HG03159 (cell line): ENCODE data around the gene BBOX1.

Experiments
- ATAC-seq: cut with Tn5 transposase; IDR thresholded peaks from one replicate; pipeline ENCODE4 v1.9.1; 2021; ENCODE audit warnings: mild to moderate bottlenecking, moderate library complexity; ENCODE audit not compliant: unreplicated experiment

The BBOX1 gene

DNA sequence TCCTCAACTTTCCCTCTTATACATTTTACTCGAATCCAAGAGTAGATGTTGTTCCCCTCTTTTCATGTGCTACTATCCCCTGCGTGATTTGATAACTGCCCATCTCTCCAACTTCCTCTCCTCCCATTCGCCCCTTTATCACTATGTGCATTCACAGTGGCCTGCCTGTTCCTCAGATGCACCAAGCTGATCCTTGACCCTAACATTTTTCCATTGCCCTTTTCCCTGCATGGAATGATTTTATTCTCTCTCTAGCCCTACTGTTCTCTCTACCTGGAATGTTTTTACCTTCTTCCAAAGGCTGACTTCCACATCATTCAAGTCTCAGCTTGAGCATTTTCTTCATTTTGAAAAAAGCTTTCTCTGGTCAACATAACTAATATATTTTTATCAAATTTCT, 15.8 kb upstream of the BBOX1 start:
- ATAC-seq: no peak

DNA sequence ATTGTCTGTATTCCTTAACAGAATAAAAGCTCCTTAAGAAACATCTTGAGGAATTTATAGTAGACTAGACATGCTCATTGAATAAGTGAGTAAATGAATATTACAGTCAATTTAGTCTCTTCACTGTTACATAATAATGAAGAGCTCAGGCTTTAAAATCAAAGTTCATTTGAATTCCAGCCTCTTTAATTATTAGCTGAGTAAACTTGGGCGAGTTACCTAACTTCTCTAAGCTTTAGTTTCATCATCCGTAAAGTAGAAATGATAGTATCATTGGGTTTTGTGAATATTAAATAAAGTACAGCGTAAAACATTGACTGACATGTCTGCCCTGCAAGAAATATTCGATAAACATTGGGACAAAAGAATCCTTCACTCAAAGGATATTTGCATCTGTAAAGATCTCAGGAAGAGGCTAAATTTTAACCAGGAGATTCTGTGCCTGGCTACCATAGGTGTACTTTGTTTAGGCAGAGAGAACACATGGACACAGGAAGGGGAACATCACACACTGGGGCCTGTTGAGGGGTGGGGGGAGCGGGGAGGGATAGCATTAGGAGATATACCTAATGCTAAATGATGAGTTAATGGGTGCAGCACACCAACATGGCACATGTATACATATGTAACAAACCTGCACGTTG, 15.2 kb upstream of the BBOX1 start:
- no peak for ATAC-seq

DNA sequence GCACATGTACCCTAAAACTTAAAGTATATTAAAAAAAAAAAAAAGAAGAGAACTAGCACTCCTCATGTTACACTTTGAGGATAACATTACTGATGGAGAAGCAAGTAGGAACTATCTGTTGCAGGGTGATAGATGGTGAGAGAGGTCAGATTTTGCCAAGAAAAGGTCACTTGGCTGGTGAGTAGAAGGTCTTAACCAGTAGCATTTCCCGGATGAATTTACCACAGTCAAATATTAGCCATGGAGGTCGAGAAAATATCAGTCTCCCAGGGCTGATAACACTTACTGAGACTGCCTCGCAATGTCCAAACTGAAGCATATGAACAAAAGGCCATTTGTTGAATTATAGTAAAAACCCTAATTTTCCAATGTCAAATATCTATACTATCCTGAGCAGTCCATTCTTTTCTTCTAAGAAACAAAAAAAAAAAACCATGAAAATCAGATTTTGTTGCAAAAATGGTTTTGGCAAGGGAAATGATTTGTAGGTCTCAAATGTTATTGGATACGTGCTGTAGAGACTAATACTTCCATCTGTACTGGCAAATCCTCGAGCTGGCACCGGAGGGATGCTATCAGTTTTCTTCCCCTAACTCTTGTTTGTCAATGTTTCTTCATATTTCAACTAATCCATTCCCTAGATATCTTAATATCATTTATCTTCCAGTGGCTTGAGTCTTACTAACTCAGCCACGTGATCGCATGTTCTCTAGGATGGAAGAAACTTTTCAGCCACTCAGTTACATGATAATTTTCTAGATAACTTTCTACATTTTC, 14.5 kb upstream of the BBOX1 start:
- ATAC-seq: no peak

DNA sequence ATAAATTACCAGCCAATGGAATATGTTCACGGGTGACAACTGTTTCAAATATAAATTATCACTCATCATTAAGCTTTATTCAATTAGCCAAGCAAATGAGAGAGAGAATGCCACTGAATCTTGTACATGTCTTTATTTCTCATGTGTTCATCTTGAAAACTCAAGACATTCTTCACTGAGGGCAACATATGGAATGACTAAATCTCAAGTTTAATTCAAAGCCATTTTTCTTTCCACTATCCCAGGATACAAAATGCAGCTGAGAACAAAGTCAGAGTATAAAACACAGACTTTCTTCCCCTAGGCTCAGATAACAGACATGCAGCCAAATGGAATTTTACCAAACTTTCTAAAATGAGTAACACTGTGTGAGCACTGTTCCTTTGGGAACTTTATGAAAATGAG, 12.1 kb upstream of the BBOX1 start:
- ATAC-seq: no peak

DNA sequence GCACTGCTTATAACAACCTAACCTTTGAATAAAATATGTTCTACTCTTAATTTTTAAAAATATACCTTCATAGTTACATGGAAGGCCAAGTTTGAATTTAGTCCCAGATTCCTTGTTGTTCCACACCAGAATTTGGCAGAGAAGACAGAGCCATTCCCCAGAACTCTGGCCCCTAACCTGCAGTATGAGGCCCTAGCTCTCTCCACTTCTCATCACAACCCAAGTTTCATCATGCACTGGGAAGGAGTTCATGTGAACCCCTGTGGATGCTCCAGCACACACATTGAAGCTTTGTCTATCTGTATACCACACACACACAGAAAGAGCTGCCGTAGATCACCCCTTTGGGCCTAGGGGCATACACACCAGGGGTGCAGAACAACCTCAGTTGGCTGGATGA, 10.6 kb upstream of the BBOX1 start:
- no peak for ATAC-seq

DNA sequence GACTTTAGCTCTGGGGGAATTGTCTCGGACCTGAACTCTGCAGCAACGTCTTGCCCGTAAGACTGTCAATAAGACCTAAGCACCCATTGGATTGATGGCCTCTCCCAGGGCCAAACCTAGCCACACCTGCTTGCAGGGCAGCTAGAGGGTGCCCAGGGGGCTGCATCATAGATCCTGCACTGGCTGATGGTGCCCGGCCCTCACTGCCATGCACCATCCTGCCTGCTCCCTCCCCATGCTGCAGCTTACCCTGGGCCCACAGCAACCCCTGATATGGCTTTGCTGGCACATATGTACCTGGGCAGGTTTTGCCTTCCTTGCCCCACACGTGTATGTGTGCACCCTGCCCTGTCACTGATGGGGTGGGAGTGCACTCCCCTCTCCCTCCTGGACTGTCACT, 8.9 kb upstream of the BBOX1 start:
- ATAC-seq: no peak

DNA sequence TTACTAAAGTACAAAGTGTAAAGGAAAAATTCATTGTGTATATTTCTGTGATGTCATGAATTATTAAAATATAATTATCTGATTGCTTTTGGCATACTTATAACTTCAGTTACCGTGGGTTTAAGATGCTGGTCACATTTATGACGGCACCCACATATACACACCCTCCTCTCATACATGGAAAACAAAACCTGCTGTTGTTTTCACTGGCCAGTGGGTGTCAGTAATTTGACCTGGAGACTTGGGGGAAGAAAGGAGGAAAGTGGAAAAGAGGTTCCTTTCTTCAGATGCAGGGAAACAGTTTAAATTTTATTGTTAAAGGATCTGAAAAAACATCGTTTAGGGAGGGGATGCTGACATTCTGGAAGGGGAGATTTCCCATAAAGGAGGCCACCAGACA, 742 bp upstream of the BBOX1 start:
- ATAC-seq: no peak

DNA sequence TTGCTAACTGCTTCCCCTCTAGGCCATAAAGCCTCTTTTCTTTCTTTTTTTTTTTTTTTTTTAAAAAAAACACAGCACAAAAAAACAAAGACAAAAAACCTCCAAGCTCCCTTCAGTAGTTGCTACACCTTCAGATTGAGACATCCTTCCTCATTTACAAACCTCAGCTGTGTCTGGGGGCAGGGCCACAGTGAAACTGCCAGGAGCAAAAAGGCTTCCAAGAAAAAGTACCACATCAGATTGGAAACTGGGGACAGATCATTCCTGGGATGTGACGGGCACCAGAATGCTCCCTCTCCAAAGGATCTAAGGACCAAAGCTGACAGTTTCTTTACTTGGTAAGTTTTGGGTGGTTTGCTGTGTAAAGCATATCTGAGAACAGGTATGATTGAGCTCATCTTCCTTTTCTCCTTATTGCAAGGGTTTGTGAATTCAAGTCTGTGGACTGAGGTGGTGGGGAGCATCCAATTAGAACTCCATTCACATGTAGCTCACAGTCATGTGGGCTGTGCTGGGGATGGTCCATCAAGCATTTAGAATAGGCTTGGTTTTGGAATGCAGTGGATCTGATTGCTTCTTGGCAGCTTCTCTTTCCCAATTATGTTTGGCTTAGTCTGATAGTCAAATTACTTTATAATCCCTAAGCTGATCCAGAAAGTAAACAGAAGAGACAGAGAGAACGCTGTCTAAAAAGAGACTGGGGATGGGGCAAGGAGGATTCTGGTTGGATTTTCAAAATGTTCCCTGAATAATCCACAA, 705 bp downstream of the BBOX1 start:
- ATAC-seq: no peak

DNA sequence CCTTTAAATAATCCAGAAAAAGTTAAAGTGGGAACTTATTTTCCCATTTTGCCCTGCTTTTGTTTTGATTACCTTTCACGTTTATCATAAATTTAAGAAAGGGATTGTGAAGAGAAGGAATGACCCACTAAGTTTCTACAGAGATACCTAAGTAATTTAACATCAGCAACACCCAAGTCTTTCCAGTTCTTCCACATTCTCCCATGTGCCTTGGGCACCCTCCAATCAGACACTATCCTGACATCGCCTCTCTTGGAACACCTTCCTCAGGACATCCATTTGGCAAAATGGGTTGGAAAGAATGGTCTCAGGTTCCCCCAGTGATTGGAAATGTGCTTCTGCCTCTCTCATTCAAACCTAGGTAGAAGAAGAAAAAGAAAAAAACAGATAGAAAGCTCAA, 6.3 kb downstream of the BBOX1 start:
- ATAC-seq: no peak

DNA sequence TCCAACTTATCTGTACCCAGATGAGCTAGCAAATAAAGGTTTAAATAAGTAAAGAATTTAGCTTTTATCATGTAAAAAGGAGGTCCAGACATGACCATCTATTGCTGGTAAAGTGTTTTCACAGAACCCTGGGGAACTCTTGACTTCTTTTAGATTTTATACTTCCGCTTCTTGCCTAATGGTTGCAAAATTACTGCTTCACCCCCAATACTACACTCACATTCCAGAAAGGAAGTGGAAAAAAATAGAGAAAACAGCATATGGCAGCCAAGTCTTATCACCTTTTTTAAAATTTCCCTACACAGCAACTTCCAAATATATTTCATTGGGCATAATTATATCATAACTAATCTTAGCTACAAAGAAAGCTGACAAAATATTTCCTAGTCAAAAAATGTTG, 12.1 kb downstream of the BBOX1 start:
- no peak for ATAC-seq

DNA sequence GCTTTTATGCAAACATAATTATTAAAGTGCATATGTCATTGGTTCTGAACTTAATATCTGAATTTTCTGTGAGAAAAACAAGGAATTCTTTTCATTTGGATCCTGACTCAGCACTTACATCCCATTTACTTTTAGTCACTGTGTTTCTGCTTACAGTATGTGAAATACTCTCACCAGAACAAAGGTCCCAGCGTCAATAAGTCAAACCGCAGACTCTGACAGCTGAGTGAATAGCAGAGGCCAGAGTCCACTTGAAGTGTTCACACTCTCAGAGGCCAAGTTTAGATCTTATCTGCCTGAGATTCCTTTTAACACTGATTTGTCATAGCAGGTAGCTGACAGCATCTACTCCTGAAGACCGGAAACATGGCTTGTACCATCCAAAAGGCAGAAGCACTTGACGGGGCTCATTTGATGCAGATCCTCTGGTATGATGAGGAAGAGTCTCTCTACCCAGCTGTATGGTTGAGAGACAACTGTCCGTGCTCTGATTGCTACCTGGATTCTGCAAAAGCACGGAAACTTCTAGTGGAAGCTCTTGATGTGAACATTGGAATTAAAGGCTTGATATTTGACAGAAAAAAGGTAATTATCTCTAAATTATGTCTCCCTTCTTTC, 14.6 kb downstream of the BBOX1 start:
- no peak for ATAC-seq

DNA sequence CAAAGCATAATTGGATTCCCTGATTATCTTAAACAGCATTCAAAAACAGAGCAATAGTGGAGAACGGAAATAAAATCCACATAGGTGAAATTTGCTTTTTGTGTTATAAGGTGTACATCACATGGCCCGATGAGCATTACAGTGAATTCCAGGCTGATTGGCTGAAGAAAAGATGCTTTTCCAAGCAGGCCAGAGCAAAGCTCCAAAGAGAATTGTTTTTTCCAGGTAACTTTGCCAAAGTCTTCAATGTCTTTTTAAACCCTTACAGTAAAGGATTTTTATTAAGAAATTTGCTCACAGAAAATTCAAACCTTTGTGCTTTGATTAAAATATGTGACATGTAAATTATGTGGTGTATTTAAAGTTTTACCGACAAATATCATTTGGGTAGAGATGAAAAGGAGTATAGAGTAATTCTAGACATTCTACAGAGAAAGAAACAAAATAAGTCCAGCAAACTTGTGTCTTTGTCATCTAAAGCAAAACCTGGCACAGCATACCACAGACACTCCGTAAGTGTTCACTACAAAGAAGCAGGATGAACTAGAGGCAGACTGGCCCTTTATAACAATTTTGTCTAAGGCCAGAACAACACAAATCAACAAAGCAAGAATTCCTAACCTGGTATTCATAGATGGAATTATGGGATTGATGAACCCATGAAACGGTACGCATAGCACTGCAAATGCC, 16.6 kb downstream of the BBOX1 start:
- ATAC-seq: no peak

DNA sequence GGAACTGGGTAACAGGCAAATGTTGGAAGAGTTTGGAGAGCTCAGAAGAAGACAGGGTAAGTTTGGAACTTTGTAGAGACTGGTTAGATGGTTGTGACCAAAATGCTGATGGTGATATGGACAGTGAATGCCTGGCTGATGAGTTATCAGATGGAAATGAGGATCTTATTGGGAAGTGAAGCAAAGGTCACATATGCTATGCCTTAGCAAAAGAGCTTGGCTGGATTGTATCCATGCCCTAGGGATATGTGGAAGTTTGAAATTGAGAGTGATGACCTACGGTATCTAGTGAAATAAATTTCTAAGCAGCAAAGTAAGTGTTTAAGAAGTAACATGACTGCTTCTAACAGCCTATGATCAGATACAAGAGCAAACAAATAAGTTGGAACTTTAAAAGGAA, 17.8 kb downstream of the BBOX1 start:
- ATAC-seq: no peak

DNA sequence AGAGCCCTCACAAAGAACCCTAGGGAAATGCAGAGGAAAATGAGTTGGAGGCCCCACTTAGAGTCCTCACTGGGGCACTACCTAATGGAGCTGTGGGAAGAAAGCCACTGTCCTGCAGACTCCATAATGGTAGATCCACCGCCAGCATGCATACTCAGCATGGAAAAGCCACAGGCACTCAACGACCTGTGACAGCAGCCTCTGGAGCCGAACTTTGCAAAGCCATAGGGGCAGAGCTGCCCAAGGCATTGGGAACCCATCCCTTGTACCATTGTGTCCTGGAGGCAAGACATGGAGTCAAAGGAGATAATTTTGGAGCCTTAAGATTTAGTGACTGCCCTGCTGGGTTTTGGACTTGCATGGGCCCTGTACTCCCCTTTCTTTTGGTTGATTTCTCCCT, 18.8 kb downstream of the BBOX1 start:
- ATAC-seq: no peak

DNA sequence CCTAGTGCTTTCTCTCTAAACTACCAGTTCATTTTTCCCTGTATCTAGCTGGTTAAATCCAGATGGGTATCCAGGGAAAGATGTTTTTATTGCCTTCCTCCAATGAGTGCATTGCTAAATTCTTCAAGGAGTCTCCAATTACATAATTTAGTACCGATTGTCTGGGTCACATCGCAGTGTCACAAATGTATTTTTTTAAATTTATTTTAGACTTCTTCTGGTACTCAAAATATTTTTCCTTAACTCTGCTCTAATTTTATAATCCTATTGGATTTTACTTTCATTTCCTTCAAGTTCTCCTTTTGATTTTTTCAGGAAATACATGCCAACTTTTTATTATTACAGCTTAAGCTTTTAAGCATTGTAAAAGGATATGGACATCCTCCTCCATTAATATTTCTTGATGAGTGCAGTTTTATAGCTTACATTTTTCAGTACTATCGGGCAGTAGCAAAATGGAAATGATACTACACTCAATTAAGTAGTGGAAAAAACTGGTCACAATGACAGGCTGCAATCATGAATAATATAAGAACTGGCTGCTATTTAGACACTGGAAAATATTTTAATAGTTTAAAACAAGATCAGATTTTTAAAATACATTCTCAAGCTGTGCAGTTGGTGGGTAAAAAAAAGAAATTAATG, 20.3 kb downstream of the BBOX1 start:
- no peak for ATAC-seq

DNA sequence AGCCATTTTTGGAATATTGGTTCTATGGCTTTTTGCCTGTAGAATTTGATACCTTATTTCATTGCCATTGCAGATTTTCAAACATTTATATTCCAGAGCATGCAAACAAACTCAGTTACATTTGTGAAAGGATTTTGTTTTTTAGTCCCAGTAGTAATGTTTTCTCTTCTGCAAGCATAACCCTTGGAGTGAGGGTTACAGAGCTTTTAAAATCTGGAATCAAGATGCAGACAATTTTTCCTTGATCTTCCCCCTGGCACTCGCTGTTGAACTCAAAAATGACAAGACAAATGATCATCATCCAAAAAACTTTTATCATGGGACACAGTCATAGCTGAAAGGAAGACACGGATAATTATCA, 20.8 kb downstream of the BBOX1 start:
- no peak for ATAC-seq

DNA sequence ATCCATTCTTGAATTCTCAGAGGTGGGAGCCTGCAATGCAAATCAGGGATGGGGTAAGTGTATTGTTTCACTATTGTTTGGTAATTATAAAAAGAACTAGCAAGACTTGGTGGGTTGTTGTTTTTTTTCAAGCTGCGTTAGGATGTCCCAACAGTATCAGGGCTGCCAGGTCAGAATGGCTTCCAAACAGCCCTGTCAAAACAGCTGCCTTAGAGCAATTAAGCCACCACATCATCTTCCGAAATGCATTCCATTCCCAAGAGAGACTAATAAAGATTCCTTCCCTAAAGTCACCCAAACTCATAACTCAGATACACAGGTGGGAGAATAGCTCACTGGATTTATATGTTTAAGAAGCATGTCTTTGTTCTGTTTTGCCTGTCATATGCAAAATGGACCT, 23.5 kb downstream of the BBOX1 start:
- no peak for ATAC-seq

DNA sequence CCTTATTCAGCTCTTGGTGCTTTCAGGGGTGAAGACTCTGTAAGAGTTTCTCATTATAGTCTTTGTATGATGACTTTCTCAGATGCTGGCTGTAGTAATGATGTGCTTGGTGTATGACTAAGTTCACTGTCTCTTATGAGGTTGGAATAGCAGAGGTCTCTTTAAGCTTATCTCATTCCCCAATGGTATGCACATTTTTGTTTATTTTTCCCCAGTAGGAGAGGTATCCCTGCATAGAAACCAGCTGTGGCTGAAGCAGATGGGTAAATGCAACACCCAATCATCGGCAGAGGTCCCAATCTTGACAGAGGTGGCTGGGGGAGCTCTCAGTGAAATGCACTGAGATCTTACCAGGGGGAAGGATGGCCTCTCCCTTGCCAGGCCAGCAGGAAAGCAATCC, 34.6 kb downstream of the BBOX1 start:
- no peak for ATAC-seq

DNA sequence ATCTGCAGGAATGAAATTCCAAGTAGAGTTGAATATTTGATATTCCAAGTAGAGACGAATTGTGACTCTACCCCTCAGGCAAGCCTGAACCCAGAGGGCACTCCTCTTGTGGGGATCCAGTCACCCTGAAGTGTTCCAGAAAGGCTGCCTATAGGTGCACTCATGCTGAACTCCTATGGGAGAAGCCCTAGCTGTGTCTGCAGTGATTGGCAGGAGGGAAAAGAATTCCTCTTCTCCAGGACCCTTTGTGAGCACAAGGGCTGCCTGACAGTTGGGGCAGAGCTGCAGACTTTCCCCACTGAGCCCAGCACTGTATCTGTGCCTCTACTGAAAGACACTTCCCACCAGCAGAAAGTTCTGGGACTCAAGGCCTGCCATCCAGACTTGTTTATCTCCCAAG, 35.0 kb downstream of the BBOX1 start:
- no peak for ATAC-seq

DNA sequence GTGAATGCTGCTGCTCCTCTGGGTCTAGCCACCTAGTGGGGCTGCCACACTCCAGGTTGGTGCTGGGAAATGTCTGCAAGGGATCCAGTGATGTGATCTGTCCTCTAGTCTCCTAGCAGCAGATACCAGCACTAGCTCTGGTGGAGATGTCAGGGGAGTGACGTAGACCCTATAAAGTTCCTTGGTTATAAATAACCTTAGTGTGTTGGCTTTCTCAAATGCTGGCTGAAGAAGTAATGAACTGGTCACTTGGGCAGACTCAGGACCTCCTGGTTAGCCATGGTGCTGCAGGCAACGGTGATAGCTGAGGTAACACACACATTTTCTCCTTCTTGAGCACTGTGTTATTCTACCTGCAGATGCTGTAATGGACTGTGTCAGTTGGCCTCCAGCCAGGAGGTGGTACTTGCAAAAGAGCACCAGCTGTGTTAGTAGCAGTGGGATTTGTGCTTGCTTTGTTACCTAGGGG, 35.5 kb downstream of the BBOX1 start:
- ATAC-seq: no peak

DNA sequence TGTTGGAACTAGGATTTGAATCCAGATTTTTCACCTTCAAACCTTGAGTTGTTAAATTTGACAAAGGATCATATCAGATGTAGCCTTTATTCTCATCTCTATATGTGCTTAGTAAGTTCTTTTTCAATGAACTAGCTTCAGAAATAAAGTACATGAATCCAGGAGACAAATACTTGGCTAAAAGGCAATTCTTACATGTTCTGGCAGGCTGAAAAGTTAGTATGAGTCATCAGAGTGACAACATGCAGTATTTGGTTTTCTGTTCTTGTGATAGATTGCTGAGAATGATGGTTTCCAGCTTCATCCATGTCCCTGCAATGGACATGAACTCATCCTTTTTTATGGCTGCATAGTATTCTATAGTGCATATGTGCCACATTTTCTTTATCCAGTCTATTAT, 40.4 kb downstream of the BBOX1 start:
- no peak for ATAC-seq
